Dedifferentiated amniotic fluid mesenchymal stem cell (primary cell): ENCODE results near the gene SOCS7.
"Not testable (repeated sequence)": the region's sequence is repeated elsewhere in the genome, so short reads cannot be mapped to it uniquely, and the experiment has no call there.

ENCODE experiments used
- DNase-seq: peaks from one replicate; pipeline ENCODE4 v3.0.0-alpha.2; 2016; ENCODE audit errors: extremely low spot score

SOCS7 gene

GRCh38 chr17:38421171-38421841 lies 69.7 kb downstream of the SOCS7 start:
- DNase-seq = peak; percentile 40

- DNase-seq = no peak
Measured at GRCh38 chr17:38421871-38422827, 70.5 kb downstream of the SOCS7 start.

DNA sequence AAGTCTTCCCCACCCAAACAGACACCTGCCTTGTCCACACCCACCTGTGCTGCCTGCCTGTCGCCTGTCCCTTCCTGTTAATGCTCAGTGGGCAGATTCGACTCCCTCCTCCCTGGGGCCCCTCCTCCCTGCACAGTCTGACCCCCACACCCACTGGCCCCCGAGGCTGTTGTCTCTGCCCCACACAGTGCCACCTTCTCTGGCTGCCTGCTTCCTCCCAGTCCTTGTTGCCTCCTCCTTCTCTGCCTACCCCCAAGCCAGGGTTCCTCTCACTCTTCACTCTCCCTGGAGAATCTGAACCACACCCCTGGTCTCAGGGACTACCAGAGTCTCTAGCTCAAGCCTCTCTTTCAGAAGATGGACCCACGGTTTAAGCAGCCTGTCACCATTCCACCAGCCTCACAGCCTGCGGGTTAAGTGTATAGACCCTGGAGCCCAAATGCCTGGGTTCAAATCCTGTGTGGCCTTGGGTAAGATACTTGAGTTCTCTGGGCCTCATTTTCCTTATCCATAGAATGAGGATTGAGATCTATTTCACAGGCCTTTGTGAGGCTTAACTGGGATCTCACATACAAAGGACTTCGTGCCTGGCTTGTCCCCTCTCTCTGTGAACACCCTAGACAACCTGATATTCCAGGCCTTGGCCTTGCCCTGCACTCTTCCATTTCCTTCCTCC lies 72.8 kb downstream of the SOCS7 start:
- no peak for DNase-seq

DNA sequence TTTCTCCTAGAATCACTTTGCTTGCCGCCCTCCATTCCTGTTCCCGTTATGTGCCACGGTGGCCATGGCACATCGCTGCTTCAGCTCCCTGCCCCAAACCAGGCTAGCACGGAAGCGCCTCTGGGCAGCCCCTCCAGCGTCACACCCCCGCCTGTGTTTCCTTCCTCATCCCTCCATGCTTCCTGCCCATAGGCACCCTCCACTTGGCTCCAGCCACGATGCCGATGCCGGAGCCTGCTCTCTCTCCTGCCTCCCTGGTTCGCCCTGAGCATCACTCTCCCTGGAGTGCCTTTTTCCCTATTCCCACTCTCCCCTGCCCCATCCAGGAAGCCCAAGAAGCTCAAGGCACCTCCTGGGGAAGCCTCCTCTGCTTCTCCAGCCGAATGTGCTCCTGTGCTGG lies 73.4 kb downstream of the SOCS7 start:
- DNase-seq = no peak

- DNase-seq = no peak
Measured at GRCh38 chr17:38425744-38426143, 74.1 kb downstream of the SOCS7 start.

DNA sequence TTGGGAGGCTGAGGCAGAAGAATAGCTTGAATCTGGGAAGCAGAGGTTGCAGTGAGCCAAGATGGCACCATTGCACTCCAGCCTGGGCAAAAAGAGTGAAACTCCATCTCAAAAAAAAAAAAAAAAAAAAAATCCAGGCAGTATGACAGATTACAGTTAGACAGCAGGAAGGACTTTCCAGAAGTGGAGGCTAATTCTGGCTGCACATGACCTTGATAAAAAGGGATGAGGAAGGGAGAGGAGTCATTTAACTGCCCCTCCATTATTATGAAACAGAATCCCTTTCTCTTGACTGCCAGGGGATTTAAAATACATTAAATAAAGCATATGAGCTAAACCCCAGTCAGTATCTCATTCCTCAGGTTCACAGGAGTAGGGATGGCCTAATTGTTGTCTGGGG lies 74.8 kb downstream of the SOCS7 start:
- DNase-seq = no peak

DNA sequence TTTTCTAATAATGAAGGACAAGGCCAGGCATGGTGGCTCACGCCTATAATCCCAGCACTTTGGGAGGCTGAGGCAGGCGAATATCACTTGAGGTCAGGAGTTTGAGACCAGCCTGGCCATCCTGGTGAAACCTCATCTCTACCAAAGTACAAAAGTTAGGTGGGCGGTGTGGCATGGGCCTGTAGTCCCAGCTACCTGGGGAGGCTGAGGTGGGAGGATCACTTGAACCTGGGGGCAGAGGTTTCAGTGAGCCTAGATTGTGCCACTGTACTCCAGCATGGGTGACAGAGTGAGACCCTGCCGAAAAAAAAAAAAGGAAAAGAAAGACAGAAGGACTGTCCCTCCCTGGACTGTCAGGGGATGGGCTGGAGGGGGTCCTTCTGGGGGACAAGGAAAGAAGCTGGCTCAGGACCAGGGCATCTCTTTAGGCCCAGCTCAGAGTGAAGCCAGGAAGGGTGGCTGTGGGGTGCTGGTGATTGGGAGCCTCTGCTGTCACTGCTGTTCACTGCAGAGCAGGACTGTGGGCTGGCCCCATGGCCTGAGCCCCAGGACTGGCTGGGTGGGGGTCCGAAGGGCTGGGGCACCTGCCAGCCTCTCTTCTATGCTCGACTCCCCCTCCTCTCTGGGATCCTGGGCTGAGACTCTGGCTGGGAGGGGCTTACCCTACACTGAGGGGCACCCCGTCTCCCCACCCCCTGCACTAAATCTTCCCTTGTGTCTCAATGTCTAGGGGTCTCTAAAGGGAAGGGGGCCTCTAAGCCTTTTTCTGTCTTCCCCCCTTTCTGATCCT lies 75.7 kb downstream of the SOCS7 start:
- DNase-seq = no peak

- peak; percentile 40 for DNase-seq
Measured at GRCh38 chr17:38428112-38428642, 76.5 kb downstream of the SOCS7 start, which contains the start of gene ARHGAP23. TSS of gene ARHGAP23 (plus strand) at chr17:38428464. CDS start at chr17:38428486, 22 bp downstream.

GRCh38 chr17:38428643-38429371 lies 77.2 kb downstream of the SOCS7 start:
- DNase-seq = no peak

- no peak for DNase-seq
Measured at GRCh38 chr17:38429476-38430100, 77.9 kb downstream of the SOCS7 start.

GRCh38 chr17:38430316-38430715 lies 78.7 kb downstream of the SOCS7 start:
- DNase-seq = peak; percentile 56

DNA sequence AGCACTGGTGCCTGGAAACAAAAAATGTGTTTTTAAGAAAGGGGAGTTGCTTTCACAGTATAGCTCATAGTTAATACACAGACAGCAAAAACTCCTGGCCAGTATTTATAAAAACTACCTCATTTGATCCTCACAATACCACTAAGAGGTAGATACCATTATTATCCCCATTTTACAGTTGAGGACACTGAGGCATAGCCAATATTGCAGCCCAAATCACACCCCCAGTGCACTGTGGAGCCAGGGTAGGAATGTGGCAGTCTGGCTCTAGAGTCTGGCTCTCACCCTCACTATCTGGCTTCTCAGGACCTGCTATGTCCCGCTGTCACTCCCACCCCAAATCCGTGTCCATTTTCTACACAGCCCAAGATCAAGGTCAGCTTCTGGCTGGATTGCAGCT lies 79.2 kb downstream of the SOCS7 start:
- DNase-seq = no peak

- DNase-seq = no peak
Measured at GRCh38 chr17:38431346-38432145, 79.9 kb downstream of the SOCS7 start.

DNA sequence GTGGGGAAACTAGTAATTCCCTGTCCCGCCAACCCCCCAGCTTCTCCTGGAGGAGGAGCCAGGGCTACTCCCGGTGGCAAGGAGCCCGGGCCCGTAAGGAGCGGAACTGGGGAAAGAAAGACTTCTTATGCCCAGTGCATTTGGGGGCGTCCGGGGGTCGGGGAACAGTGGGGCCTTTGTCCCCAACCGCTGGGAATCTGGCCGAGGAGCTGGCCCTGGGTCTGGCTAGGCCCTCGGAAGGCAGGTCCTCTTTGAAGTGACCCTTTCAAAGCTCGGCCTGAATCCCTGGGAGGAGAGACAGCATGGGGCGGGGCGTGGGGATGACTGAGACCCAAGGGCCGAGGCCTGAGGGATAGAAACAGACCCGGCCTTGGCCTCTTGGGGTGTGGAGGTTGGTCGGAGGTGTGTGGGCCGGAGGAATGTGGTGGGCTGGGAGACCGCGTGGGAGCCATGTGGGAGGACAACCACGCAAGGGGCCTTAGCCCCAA lies 82.6 kb downstream of the SOCS7 start:
- no peak for DNase-seq

GRCh38 chr17:38435795-38436194 lies 84.2 kb downstream of the SOCS7 start:
- no peak for DNase-seq

DNA sequence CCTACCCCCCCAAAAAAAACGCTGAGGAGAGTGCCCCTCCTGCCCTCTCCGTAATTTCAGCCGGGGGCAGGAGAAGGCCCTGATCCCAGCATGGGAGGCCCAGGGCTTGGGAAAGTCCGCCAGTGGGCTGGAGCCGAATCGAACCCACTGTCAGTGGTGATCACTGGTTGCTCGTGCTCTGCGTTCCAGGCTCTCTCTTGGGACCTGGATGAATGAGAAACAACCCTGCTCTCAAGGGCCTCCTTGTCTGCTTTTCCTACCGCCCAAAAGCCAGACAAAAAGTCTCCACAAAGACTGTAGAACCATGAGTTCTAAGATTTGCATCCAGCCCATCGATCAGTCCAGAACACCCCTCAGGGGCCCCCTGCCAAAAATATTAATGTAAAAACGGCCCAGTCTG lies 84.7 kb downstream of the SOCS7 start:
- no peak for DNase-seq

DNA sequence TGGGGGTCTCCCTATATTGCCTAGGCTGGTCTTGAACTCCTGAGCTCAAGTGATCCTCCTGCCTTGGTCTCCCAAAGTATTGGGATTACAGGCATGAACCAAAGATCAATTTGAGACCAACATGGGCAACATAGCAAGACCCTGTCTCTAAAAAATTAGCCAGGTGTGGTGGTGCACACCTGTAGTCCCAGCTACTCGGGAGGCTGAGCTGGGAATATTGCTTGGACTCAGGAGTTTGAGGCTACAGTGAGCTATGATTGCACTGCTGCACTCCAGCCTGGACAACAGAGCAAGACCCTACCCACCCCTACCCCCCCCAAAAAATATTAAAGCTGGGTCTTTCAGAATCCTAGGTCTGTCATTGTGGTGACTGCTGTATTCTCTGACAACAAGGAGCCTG lies 85.7 kb downstream of the SOCS7 start:
- DNase-seq = not testable (repeated sequence)

DNA sequence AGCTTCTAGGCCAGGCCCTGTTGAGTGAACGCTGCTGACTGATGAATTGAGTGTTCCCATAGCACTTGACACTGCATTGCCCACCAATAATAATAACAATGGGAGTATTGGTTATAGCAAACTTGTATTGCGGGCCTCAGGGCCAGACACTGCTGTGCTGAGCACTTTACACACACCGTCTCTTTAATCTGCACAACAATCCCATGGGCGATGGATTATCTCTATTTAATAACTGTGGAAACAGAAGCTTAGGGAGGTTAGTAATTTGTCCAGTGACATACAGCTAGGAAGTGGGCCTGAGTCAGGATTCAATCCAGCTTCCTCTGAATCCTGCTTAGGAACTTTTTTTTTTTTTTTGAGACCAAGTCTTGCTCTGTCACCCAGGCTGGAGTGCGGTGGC lies 87.8 kb downstream of the SOCS7 start:
- no peak for DNase-seq
